ENCODE measurements around the gene XKR7.

DNA sequence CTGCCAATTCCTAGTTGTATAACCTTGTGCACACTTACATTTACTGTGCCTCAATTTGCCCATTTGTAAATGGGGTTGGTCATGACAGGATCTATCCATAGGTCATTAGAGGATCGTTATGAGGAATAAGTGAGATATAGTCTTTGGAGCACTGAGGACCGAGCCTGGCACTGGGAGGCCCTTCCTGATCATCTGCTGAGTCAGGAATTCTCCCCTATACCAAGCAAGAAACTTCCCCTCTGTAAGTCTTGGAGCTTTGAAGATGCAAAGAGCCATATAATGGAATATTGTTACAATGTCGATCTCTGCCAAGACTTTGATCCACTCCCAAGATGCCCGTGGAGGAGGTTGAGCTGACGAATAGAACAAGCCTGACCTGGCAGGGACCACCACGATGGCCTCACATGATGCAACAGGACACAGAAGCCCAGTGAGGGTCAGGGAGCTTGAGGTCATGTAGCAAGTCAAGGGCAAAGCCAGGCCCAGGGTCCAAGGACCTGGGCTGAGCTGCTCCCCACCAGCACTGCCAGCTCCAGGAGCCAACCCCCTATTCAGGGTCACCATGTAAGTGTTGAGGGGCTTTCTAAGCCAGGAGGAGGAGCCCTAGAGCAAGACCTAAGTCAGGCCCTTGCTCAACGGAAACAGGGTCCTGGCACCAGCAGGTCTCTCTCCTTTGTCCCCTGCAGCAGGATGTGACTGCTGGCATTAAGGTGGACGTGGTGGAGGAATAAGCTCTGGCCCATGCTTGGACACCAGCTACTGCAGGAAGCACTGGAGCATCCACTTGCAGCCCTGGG is 32.8 kb upstream of the XKR7 start:
- TF ChIP-seq, protein P1, sequence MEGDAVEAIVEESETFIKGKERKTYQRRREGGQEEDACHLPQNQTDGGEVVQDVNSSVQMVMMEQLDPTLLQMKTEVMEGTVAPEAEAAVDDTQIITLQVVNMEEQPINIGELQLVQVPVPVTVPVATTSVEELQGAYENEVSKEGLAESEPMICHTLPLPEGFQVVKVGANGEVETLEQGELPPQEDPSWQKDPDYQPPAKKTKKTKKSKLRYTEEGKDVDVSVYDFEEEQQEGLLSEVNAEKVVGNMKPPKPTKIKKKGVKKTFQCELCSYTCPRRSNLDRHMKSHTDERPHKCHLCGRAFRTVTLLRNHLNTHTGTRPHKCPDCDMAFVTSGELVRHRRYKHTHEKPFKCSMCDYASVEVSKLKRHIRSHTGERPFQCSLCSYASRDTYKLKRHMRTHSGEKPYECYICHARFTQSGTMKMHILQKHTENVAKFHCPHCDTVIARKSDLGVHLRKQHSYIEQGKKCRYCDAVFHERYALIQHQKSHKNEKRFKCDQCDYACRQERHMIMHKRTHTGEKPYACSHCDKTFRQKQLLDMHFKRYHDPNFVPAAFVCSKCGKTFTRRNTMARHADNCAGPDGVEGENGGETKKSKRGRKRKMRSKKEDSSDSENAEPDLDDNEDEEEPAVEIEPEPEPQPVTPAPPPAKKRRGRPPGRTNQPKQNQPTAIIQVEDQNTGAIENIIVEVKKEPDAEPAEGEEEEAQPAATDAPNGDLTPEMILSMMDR (IDR thresholded peaks at IDR 0.05), result no peak
- no peak for TF ChIP-seq ZFX (IDR thresholded peaks at IDR 0.05; ENCODE audit: borderline replicate concordance)
